Breast epithelium (tissue), 3 donors: ENCODE measurements around the gene PCGF2.

Experiments
- POLR2A ChIP-seq: fragments of 450-650 bp; IDR thresholded peaks from one replicate; pipeline ENCODE4 v1.6.1; 2016; ENCODE audit warnings: antibody characterized with exemption, mild to moderate bottlenecking, moderate library complexity
- TF ChIP-seq, protein P1 (sequence below), 3 donors: fragments of 450-650 bp; IDR thresholded peaks; one replicate each; pipeline ENCODE4 v1.5.1; 2016 to 2017; ENCODE audit warnings: antibody characterized with exemption in 3 of 3, mild to moderate bottlenecking in 3 of 3, moderate library complexity in 3 of 3

DNA sequence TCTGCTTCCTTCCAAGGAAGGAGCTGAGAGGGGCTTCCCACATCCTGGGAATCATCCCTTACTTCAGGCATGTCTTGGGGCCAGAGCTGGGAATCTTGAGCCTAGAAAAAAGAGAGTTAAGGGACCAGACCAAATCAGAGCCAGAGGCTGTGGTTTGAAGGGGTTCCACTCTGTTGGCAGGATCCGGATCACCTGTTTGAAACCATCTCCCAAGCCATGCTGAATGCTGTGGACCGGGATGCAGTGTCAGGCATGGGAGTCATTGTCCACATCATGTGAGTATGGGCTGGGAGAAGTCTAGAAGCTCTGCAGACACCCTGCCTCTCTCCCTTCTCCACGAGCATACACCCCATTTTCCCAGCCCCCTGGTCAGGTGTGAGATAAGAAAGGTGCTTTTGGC, 14.1 kb upstream of the PCGF2 start:
- no peak for TF ChIP-seq POLR2A
- TF ChIP-seq, protein P1, sequence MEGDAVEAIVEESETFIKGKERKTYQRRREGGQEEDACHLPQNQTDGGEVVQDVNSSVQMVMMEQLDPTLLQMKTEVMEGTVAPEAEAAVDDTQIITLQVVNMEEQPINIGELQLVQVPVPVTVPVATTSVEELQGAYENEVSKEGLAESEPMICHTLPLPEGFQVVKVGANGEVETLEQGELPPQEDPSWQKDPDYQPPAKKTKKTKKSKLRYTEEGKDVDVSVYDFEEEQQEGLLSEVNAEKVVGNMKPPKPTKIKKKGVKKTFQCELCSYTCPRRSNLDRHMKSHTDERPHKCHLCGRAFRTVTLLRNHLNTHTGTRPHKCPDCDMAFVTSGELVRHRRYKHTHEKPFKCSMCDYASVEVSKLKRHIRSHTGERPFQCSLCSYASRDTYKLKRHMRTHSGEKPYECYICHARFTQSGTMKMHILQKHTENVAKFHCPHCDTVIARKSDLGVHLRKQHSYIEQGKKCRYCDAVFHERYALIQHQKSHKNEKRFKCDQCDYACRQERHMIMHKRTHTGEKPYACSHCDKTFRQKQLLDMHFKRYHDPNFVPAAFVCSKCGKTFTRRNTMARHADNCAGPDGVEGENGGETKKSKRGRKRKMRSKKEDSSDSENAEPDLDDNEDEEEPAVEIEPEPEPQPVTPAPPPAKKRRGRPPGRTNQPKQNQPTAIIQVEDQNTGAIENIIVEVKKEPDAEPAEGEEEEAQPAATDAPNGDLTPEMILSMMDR (IDR thresholded peaks at IDR 0.05) = no peak
